Prostate gland (tissue), 2 donors: ENCODE data around the gene SV2C. TPM values are rescaled to one million over a fixed set of nuclear protein-coding genes. Genes with fewer than 3 reads are reported as not detected.
"Not testable (repeated sequence)": the region's sequence is repeated elsewhere in the genome, so short reads cannot be mapped to it uniquely, and the experiment has no call there.

Experiments used
- DNase-seq: peaks from one replicate; pipeline ENCODE4 v3.0.0-alpha.2; 2019; ENCODE audit warnings: low spot score
- H3K27ac ChIP-seq, 2 donors: fragments of 200-600 bp; sonication (generic); 2 replicates each; pipeline ENCODE4 v1.5.1; 2017 to 2019
- H3K27me3 ChIP-seq: fragments of 200-600 bp; sonication (generic); replicated peaks from 2 replicates; pipeline ENCODE4 v1.5.1; 2019; ENCODE audit not compliant: insufficient read depth
- H3K36me3 ChIP-seq, 2 donors: fragments of 200-600 bp; sonication (generic); 1 replicate in 1 of 2; 2 replicates in 1 of 2; pipeline versions ENCODE4 v1.5.1 to v1.8.1; 2017 to 2019
- H3K4me1 ChIP-seq: fragments of 200-600 bp; sonication (generic); replicated peaks from 2 replicates; pipeline ENCODE4 v1.5.1; 2019
- H3K4me3 ChIP-seq, 2 donors: fragments of 200-600 bp; sonication (generic); 2 replicates each; pipeline ENCODE4 v1.5.1; 2017 to 2019
- H3K9me3 ChIP-seq: fragments of 200-600 bp; sonication (generic); 2 replicates; pipeline ENCODE4 v1.5.1; 2017
- POLR2A ChIP-seq: fragments of 450-650 bp; IDR thresholded peaks from one replicate; pipeline ENCODE4 v1.6.1; 2016; ENCODE audit warnings: antibody characterized with exemption, mild to moderate bottlenecking
- POLR2AphosphoS5 ChIP-seq: sonication (generic); formaldehyde crosslinking; IDR thresholded peaks from one replicate; pipeline ENCODE4 v1.6.1; 2017; ENCODE audit warnings: antibody characterized with exemption
- WGBS: methylation state at CpG from one replicate; pipeline ENCODE4 v1.1.5; 2018; 5-methylcytosine and 5-hydroxymethylcytosine counted together
- intact Hi-C: fragments of 100-400 bp; cut with DNase I; formaldehyde crosslinking; loops from one replicate; pipeline ENCODE4 v1.14.2; 2022
- total RNA-seq, 2 donors: library from RNA; depleted of rRNA; stranded (reverse); fragments of >200 nt; gene quantifications; one replicate each; pipeline ENCODE4 v1.1.0, GENCODE V29; 2016
- TF ChIP-seq, protein P1 (sequence below), 4 experiments: fragments of 200-600 bp in 2 of 4; fragments of 450-650 bp in 2 of 4; sonication (generic) in 2 of 4; IDR thresholded peaks; 1 replicate in 3 of 4; 2 replicates in 1 of 4; pipeline ENCODE4 v1.5.1; 2016 to 2019; ENCODE audit warnings: antibody characterized with exemption in 4 of 4, mild to moderate bottlenecking in 2 of 4, moderate library complexity in 2 of 4

The SV2C gene
- total RNA-seq, 2 donors from 2014 or later: 0.28 to 0.96 TPM

DNA sequence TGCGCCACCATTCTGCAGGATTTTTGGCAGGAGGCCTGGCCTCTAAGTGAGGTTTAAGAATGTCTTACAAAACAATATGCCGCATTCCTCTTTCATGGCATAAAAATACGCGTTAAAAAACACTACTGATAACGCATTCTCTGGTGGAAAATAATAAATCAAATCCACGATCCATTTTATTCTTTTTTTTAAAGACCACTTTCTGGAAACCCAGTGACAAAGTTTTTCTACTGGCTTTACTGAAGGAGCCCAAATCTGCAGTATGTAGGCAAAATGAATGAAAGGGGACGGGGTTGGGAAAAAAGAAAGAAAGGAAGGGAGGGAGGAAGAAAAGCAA, 2.0 kb downstream of the SV2C start:
- peaks cover 27% of the 10 kb centered on the region for H3K27me3 ChIP-seq
- no peak overlapping the region for H3K27ac ChIP-seq
- H3K36me3 ChIP-seq: no peaks in the 10 kb centered on the region
- H3K4me1 ChIP-seq: peaks cover 5% of the 10 kb centered on the region
- TF ChIP-seq POLR2AphosphoS5 (no peak), POLR2A (no peak)
- TF ChIP-seq, protein P1, sequence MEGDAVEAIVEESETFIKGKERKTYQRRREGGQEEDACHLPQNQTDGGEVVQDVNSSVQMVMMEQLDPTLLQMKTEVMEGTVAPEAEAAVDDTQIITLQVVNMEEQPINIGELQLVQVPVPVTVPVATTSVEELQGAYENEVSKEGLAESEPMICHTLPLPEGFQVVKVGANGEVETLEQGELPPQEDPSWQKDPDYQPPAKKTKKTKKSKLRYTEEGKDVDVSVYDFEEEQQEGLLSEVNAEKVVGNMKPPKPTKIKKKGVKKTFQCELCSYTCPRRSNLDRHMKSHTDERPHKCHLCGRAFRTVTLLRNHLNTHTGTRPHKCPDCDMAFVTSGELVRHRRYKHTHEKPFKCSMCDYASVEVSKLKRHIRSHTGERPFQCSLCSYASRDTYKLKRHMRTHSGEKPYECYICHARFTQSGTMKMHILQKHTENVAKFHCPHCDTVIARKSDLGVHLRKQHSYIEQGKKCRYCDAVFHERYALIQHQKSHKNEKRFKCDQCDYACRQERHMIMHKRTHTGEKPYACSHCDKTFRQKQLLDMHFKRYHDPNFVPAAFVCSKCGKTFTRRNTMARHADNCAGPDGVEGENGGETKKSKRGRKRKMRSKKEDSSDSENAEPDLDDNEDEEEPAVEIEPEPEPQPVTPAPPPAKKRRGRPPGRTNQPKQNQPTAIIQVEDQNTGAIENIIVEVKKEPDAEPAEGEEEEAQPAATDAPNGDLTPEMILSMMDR (IDR thresholded peaks at IDR 0.05): no peak
- H3K9me3 ChIP-seq: no peaks in the 10 kb centered on the region
- no peak overlapping the region for H3K4me3 ChIP-seq
- DNase-seq: no peak
- WGBS: 19% methylated on average over 7 of the region's 7 CpGs
- intact Hi-C loops: no loop called here

DNA sequence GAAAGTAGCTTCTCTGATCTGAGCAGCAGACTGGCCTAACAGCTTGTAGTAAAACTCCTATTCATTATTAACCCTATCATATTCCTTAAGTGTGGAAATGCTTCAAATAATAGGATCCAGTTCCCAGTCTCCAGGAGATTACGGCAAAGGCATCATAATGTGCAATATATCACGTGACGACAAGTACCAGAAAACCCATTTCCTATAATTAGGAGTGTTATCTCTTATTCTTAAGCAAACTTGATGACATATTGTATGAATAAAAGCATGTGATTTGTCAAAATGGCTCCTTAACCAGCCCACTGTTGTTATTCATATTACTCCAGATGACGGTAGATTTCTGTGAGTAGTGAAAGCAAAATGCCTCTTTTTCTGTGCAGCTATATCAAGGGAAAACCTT, 2.9 kb downstream of the SV2C start:
- no peak for DNase-seq
- H3K4me1 ChIP-seq: peaks cover 5% of the 10 kb centered on the region
- intact Hi-C loops: no loop called here
- no peaks in the 10 kb centered on the region for H3K9me3 ChIP-seq
- H3K27me3 ChIP-seq: peaks cover 27% of the 10 kb centered on the region
- H3K27ac ChIP-seq: no peak overlapping the region
- H3K4me3 ChIP-seq: no peak overlapping the region
- H3K36me3 ChIP-seq: no peaks in the 10 kb centered on the region
- TF ChIP-seq POLR2A (no peak), POLR2AphosphoS5 (no peak)
- TF ChIP-seq, protein P1 (IDR thresholded peaks at IDR 0.05): no peak
- 72% methylated on average over 4 of the region's 4 CpGs for WGBS

DNA sequence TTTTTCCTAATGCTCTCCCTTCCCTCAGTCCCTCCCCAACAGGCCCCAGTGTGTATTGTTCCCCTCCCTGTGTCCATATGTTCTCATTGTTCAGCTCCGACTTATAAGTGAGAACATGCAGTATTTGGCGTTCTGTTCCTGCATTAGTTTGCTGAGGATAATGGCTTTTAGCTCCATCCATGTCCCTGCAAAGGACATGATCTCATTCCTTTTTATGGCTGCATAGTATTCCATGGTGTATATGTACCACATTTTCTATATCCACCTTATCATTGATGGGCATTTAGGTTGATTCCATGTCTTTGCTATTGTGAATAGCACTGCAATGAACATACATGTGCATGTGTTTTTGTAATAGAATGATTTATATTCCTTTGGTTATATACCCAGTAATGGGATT, 6.0 kb downstream of the SV2C start:
- 92% methylated on average over 2 of the region's 2 CpGs for WGBS

DNA sequence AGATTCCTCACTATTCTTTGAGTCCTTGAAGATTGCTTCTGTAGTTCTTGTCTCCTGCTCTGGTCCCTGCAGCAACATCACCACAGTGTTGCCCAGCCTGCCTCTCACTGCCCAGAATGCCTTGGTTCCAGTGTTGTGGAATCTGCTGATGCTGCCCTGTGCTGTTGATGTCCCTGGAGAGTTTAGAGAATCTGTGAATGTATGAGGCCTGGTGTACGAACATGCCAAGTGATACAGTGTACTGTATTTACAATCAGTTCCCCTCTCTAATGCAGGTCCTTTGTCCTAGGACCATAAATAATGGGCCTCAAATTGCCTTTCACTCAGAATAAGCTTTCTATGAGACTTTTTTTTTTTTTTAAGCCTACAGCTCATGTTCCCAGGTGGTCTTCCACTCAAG, 8.2 kb downstream of the SV2C start:
- 64% methylated on average over 1 of the region's 1 CpG for WGBS
- Histone ChIP-seq H3K9me3 (no peaks in the 10 kb centered on the region), H3K27ac (no peak overlapping the region), H3K27me3 (peaks cover 3% of the 10 kb centered on the region), H3K4me1 (no peaks in the 10 kb centered on the region), H3K36me3 (no peaks in the 10 kb centered on the region), H3K4me3 (no peak overlapping the region)
- DNase-seq: no peak
- intact Hi-C loops: no loop called here
- no peak for TF ChIP-seq POLR2A
- TF ChIP-seq POLR2AphosphoS5: no peak
- TF ChIP-seq, protein P1 (IDR thresholded peaks at IDR 0.05): no peak

More for the DNA sequence above, 6.0 kb downstream of the SV2C start:
- H3K4me1 ChIP-seq, DNase-seq, H3K9me3 ChIP-seq, H3K27ac ChIP-seq, intact Hi-C loops, H3K4me3 ChIP-seq, H3K36me3 ChIP-seq: not testable (repeated sequence)
- H3K27me3 ChIP-seq: peaks cover 14% of the 10 kb centered on the region

DNA sequence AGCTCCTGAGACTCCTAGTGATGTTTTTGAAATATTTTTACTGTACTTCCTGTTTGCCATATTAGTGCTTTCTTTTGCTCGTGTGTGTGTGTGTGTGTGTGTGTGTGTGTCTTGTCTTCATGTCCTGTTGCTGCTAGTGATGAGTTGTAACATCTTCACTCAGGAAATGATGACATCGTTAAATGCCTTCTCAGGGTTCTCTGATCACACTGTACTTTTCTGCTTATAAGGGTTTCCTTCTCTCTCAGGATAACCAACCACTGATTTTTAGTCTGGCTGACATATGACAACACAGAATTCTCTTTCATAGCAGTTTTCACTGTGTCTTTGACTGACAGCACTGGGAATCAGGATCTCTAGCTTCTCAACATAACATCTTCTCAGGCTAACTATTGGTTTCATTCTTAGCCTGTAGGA, 16.1 kb downstream of the SV2C start:
- Histone ChIP-seq H3K9me3 (no peaks in the 10 kb centered on the region), H3K4me3 (no peak overlapping the region), H3K36me3 (no peaks in the 10 kb centered on the region), H3K4me1 (no peaks in the 10 kb centered on the region), H3K27me3 (no peaks in the 10 kb centered on the region), H3K27ac (no peak overlapping the region)
- intact Hi-C loops: no loop called here
- WGBS: 57% methylated on average over 2 of the region's 2 CpGs
- TF ChIP-seq POLR2A: no peak
- no peak for TF ChIP-seq POLR2AphosphoS5
- TF ChIP-seq, protein P1 (IDR thresholded peaks at IDR 0.05): no peak
- DNase-seq: no peak
